Measurements from ENCODE around the gene MAPK4.

- TF ChIP-seq POLR2A (IDR thresholded peaks at IDR 0.05), result no peak
- TF ChIP-seq CTCF (IDR thresholded peaks at IDR 0.05), result no peak
Observed at GRCh38 chr18:50582500-50582899, 22.6 kb downstream of the MAPK4 start.

Measured in upper lobe of left lung (tissue), 4 donors.